ENCODE measurements around the gene AATK. TPM values are rescaled to one million over a fixed set of nuclear protein-coding genes. Genes with fewer than 3 reads are reported as not detected.

Gene AATK
- total and polyA plus RNA-seq, 8 donors: 13.3 to 48.5 (median 19.4) TPM

- TF ChIP-seq CTCF (IDR thresholded peaks at IDR 0.05): no peak
- intact Hi-C loops (cut with DNase I): no loop called here
- no peaks in the 10 kb centered on the region for H3K36me3 ChIP-seq
- peak in 3 of 4 donors; percentile 16 to 82 (median 40) for DNase-seq
- H3K4me1 ChIP-seq: peaks cover 0 to 15% of the 10 kb centered on the region in 2 donors
- H3K9me3 ChIP-seq: no peaks in the 10 kb centered on the region
- H3K4me3 ChIP-seq: peak within 1 kb of the TSS in 1 of 2 donors; percentile 9
- no peak within 1 kb of the TSS for H3K27ac ChIP-seq
- peak; percentile 14 for ATAC-seq
- H3K27me3 ChIP-seq: peaks cover 18 to 53% of the 10 kb centered on the region in 2 donors
Observed at GRCh38 chr17:81165246-81166032, 582 bp downstream of the AATK start, which contains the start of gene PVALEF. TSS of gene PVALEF (plus strand) at chr17:81165507. CDS start at chr17:81181227, 15,720 bp downstream.

GRCh38 chr17:81164371-81165245 is 1.4 kb downstream of the AATK start:
- peaks cover 0 to 21% of the 10 kb centered on the region in 2 donors for H3K4me1 ChIP-seq
- ATAC-seq: no peak
- DNase-seq: peak in 2 of 4 donors; percentile 42 to 59
- no peaks in the 10 kb centered on the region for H3K36me3 ChIP-seq
- no peaks in the 10 kb centered on the region for H3K9me3 ChIP-seq
- no peak for TF ChIP-seq CTCF (IDR thresholded peaks at IDR 0.05)
- intact Hi-C loops (cut with DNase I): no loop called here
- no peak overlapping the region for H3K27ac ChIP-seq
- peaks cover 18 to 53% of the 10 kb centered on the region in 2 donors for H3K27me3 ChIP-seq
- no peak overlapping the region for H3K4me3 ChIP-seq

GRCh38 chr17:81163703-81164370 is 2.2 kb downstream of the AATK start:
- no peak overlapping the region for H3K4me3 ChIP-seq
- H3K9me3 ChIP-seq: no peaks in the 10 kb centered on the region
- no peak for TF ChIP-seq CTCF (IDR thresholded peaks at IDR 0.05)
- H3K27ac ChIP-seq: no peak overlapping the region
- peaks cover 18 to 53% of the 10 kb centered on the region in 2 donors for H3K27me3 ChIP-seq
- peaks cover 0 to 28% of the 10 kb centered on the region in 2 donors for H3K4me1 ChIP-seq
- no peak for ATAC-seq
- H3K36me3 ChIP-seq: no peaks in the 10 kb centered on the region
- peak in 1 of 4 donors; percentile 63 for DNase-seq
- intact Hi-C loops (cut with DNase I): no loop called here

GRCh38 chr17:81163051-81163695 is 2.8 kb downstream of the AATK start:
- H3K27ac ChIP-seq: no peak overlapping the region
- no peak overlapping the region for H3K4me3 ChIP-seq
- H3K4me1 ChIP-seq: peaks cover 0 to 33% of the 10 kb centered on the region in 2 donors
- peaks cover 18 to 49% of the 10 kb centered on the region in 2 donors for H3K27me3 ChIP-seq
- H3K36me3 ChIP-seq: no peaks in the 10 kb centered on the region
- H3K9me3 ChIP-seq: no peaks in the 10 kb centered on the region
- DNase-seq (peak in 1 of 4 donors; percentile 69), ATAC-seq (no peak)
- intact Hi-C loops (cut with DNase I): no loop called here
- no peak for TF ChIP-seq CTCF (IDR thresholded peaks at IDR 0.05)

All from left lung (tissue), 10 donors.